Liver (tissue), 9 donors: Measurements from ENCODE around the gene HTATSF1. TPM values are rescaled to one million over a fixed set of nuclear protein-coding genes. Genes with fewer than 3 reads are reported as not detected.

ENCODE experiments used
- DNase-seq: peaks from one replicate; pipeline ENCODE4 v3.0.0-alpha.2; 2017; ENCODE audit warnings: low spot score
- H3K27ac ChIP-seq, 2 donors: one replicate each; pipeline ENCODE4 v1.7.0; 2013; ENCODE audit warnings: inconsistent platforms in 2 of 2, low read length in 2 of 2, control low read depth in 1 of 2, low read depth in 1 of 2, mild to moderate bottlenecking in 1 of 2
- H3K27me3 ChIP-seq, 4 donors: one replicate each; pipeline versions ENCODE4 v1.6.1 to v1.7.0; 2013; ENCODE audit warnings: low read length in 3 of 4, inconsistent platforms in 1 of 4, mild to moderate bottlenecking in 1 of 4, moderate library complexity in 1 of 4; ENCODE audit not compliant: control insufficient read depth in 4 of 4, insufficient read depth in 4 of 4
- H3K36me3 ChIP-seq, 4 donors: one replicate each; pipeline versions ENCODE4 v1.6.1 to v1.7.0; 2013; ENCODE audit warnings: low read length in 3 of 4, mild to moderate bottlenecking in 3 of 4, low read depth in 1 of 4, moderate library complexity in 1 of 4; ENCODE audit not compliant: control insufficient read depth in 4 of 4, insufficient read depth in 3 of 4
- H3K4me1 ChIP-seq, 4 donors: one replicate each; pipeline versions ENCODE4 v1.6.1 to v1.7.0; 2013; ENCODE audit warnings: low read length in 3 of 4, mild to moderate bottlenecking in 3 of 4, moderate library complexity in 1 of 4; ENCODE audit not compliant: control insufficient read depth in 4 of 4, insufficient read depth in 4 of 4
- H3K4me3 ChIP-seq, 3 donors: one replicate each; pipeline versions ENCODE4 v1.6.1 to v1.7.0; 2013; ENCODE audit warnings: low read length in 3 of 3, control low read depth in 1 of 3, low read depth in 1 of 3, mild to moderate bottlenecking in 1 of 3
- H3K9ac ChIP-seq, 2 donors: one replicate each; pipeline ENCODE4 v1.7.0; 2013; ENCODE audit warnings: low read length in 2 of 2, mild to moderate bottlenecking in 2 of 2, moderate library complexity in 2 of 2, control low read depth in 1 of 2, low read depth in 1 of 2
- H3K9me3 ChIP-seq, 4 donors: one replicate each; pipeline versions ENCODE4 v1.6.1 to v1.7.0; 2013; ENCODE audit warnings: low read length in 3 of 4; ENCODE audit not compliant: control insufficient read depth in 4 of 4
- ATF3 ChIP-seq: IDR thresholded peaks from 2 replicates; pipeline ENCODE4 v1.6.1; 2016; ENCODE audit warnings: antibody characterized with exemption
- CTCF ChIP-seq: fragments of 150-350 bp; IDR thresholded peaks from 2 replicates; pipeline ENCODE4 v1.5.1; 2017; ENCODE audit warnings: improper control_type of control experiment, low read depth, low read length; ENCODE audit not compliant: missing input control
- EGR1 ChIP-seq, 2 donors: IDR thresholded peaks; 2 replicates each; pipeline ENCODE4 v1.6.1; 2016 to 2018; ENCODE audit warnings: antibody characterized with exemption in 2 of 2, low read depth in 2 of 2
- FOXA1 ChIP-seq: IDR thresholded peaks from 2 replicates; pipeline ENCODE4 v1.6.1; 2016; ENCODE audit warnings: antibody characterized with exemption
- FOXA2 ChIP-seq: IDR thresholded peaks from 2 replicates; pipeline ENCODE4 v1.6.1; 2016; ENCODE audit warnings: antibody characterized with exemption
- GABPA ChIP-seq, 2 donors: IDR thresholded peaks in 1 of 2; conservative IDR thresholded peaks in 1 of 2; 2 replicates each; pipeline ENCODE4 v1.6.1; 2016; ENCODE audit warnings: antibody characterized with exemption in 2 of 2, mild to moderate bottlenecking in 1 of 2, moderate library complexity in 1 of 2
- HNF4A ChIP-seq, 2 donors: conservative IDR thresholded peaks; 2 replicates each; pipeline ENCODE4 v1.6.1; 2016; ENCODE audit warnings: antibody characterized with exemption in 2 of 2, mild to moderate bottlenecking in 2 of 2
- HNF4G ChIP-seq: IDR thresholded peaks from 2 replicates; pipeline ENCODE4 v1.6.1; 2016; ENCODE audit warnings: antibody characterized with exemption
- JUND ChIP-seq, 2 donors: IDR thresholded peaks; 2 replicates each; pipeline ENCODE4 v1.6.1; 2016; ENCODE audit warnings: antibody characterized with exemption in 2 of 2
- MAX ChIP-seq: IDR thresholded peaks from 2 replicates; pipeline ENCODE4 v1.6.1; 2016; ENCODE audit warnings: antibody characterized with exemption
- NR2F2 ChIP-seq: IDR thresholded peaks from 2 replicates; pipeline ENCODE4 v1.6.1; 2016; ENCODE audit warnings: antibody characterized with exemption
- RAD21 ChIP-seq, 2 donors: IDR thresholded peaks; 2 replicates each; pipeline ENCODE4 v1.6.1; 2016; ENCODE audit warnings: antibody characterized with exemption in 2 of 2, mild to moderate bottlenecking in 2 of 2
- REST ChIP-seq: IDR thresholded peaks from 2 replicates; pipeline ENCODE4 v1.6.1; 2016; ENCODE audit warnings: antibody characterized with exemption, mild to moderate bottlenecking
- RXRA ChIP-seq, 2 donors: IDR thresholded peaks; 2 replicates each; pipeline ENCODE4 v1.6.1; 2017 to 2018; ENCODE audit warnings: antibody characterized with exemption in 2 of 2, mild to moderate bottlenecking in 1 of 2
- SP1 ChIP-seq: IDR thresholded peaks from 2 replicates; pipeline ENCODE4 v1.6.1; 2018; ENCODE audit warnings: antibody characterized with exemption, mild to moderate bottlenecking
- TAF1 ChIP-seq: conservative IDR thresholded peaks from 2 replicates; pipeline ENCODE4 v1.6.1; 2016; ENCODE audit warnings: antibody characterized with exemption, mild to moderate bottlenecking
- YY1 ChIP-seq: IDR thresholded peaks from 2 replicates; pipeline ENCODE4 v1.6.1; 2016; ENCODE audit warnings: antibody characterized with exemption, mild to moderate bottlenecking
- ZBTB33 ChIP-seq: IDR thresholded peaks from 2 replicates; pipeline ENCODE4 v1.6.1; 2016; ENCODE audit warnings: antibody characterized with exemption
- WGBS: extraction: QIAGEN DNeasy Blood & Tissue Kit; methylation state at CpG from one replicate; pipeline ENCODE4 v1.1.7; 2013; 5-methylcytosine and 5-hydroxymethylcytosine counted together
- polyA plus RNA-seq, 2 donors: library from polyadenylated mRNA; stranded (reverse) in 1 of 2; unstranded in 1 of 2; fragments of 200-250 nt in 1 of 2; fragments of >200 nt in 1 of 2; fragmentation: Nextera tagmentation in 1 of 2; extraction: Ambion mirVana in 1 of 2; gene quantifications; one replicate each; pipeline versions ENCODE4 v1.2.1 to v1.2.3, GENCODE V29; 2013 to 2015
- total RNA-seq, 2 donors: library from RNA; depleted of rRNA; stranded (reverse); fragments of >200 nt; gene quantifications; one replicate each; pipeline ENCODE4 v1.2.3, GENCODE V29; 2014
- donor health status: healthy.
- donor health status: healthy.
- donor health status: healthy.
- donor health status: healthy.
- donor health status: healthy.

HTATSF1 gene
- total and polyA plus RNA-seq, 4 donors: 12.5 to 35.7 (median 14.1) TPM

GRCh38 chrX:136473663-136474062 lies 23.7 kb upstream of the HTATSF1 start (continued):
- TF ChIP-seq ATF3 (no peak), TAF1 (no peak), CTCF (no peak)

- TF ChIP-seq YY1 (no peak), ATF3 (no peak), FOXA2 (no peak), GABPA (IDR thresholded peaks at IDR 0.05 in 1 of 2, conservative IDR thresholded peaks at IDR 0.05 in 1 of 2) (no peak), FOXA1 (no peak), EGR1 (IDR thresholded peaks at IDR 0.05; ENCODE audit: low read depth in 2 of 2) (no peak), HNF4G (no peak), JUND (IDR thresholded peaks at IDR 0.05) (no peak), HNF4A (conservative IDR thresholded peaks at IDR 0.05) (no peak), RXRA (IDR thresholded peaks at IDR 0.05) (no peak), NR2F2 (no peak), TAF1 (no peak), CTCF (no peak), REST (no peak), SP1 (no peak), ZBTB33 (no peak), MAX (no peak), RAD21 (IDR thresholded peaks at IDR 0.05) (no peak)
- H3K4me1 ChIP-seq: no peaks in the 10 kb centered on the region
- no peak overlapping the region for H3K9ac ChIP-seq
- H3K27ac ChIP-seq: no peak overlapping the region
- DNase-seq: no peak
- no peaks in the 10 kb centered on the region for H3K36me3 ChIP-seq
- 74% methylated on average over 3 of the region's 3 CpGs for WGBS
- no peaks in the 10 kb centered on the region for H3K9me3 ChIP-seq
- peaks cover 0 to 4% (median 0%) of the 10 kb centered on the region in 4 donors for H3K27me3 ChIP-seq
- H3K4me3 ChIP-seq: no peak overlapping the region
Measured at GRCh38 chrX:136475236-136475635, 22.2 kb upstream of the HTATSF1 start.
